Spleen (tissue), 7 donors: ENCODE results near the gene CCDC3.

Experiments
- CTCF ChIP-seq, 11 experiments: fragments of 200-600 bp in 7 of 11; fragments of 450-650 bp in 4 of 11; sonication (generic) in 4 of 11; IDR thresholded peaks in 8 of 11; conservative IDR thresholded peaks in 3 of 11; 1 replicate in 7 of 11; 2 replicates in 4 of 11; pipeline versions ENCODE4 v1.4.0 to v1.8.0; 2016 to 2021; ENCODE audit warnings: antibody characterized with exemption in 11 of 11, inconsistent platforms in 4 of 11, mild to moderate bottlenecking in 1 of 11
- POLR2A ChIP-seq, 3 donors: fragments of 450-650 bp; IDR thresholded peaks; one replicate each; pipeline ENCODE4 v1.5.1; 2017; ENCODE audit warnings: antibody characterized with exemption in 3 of 3, mild to moderate bottlenecking in 1 of 3
- donor health status: DM: no; HTN: no; CAD: no; lungs with moderate emphysema.
- donor health status: DM: no; HTN: no; CAD: no.
- donor health status: DM: no; HTN: no; CAD: no.

DNA sequence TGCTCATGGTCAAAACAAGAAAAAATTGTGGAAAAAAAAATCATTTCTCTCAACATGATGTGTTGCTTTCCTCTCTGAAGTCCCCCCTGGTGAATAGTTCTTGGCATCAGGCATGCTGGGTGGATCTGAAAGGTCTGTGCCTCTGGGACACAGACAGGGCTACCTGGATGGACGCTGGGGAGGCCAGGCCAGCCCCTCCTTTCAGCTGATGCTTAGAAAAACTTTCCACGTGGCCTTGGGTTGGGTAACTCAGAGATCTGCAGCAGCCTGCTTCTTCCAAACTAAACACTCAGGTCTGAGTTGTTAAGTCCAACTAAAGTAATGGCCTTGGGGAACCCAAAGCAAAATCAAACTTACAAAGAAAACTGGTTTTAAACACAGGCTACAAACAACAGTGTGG is 113.0 kb downstream of the CCDC3 start:
- TF ChIP-seq CTCF (IDR thresholded peaks at IDR 0.05 in 8 of 11, conservative IDR thresholded peaks at IDR 0.05 in 3 of 11) (no peak), POLR2A (IDR thresholded peaks at IDR 0.05) (no peak)
